T-helper 2 cell treated with Interferon-gamma antibody and Interleukin-4, amounts not matched to agents 100 ng/mL and 5 ng/mL, for 36 hours (primary cell): ENCODE data around the gene MS4A12. TPM values are rescaled to one million over a fixed set of nuclear protein-coding genes. Genes with fewer than 3 reads are reported as not detected.
"Not testable (repeated sequence)": the region's sequence is repeated elsewhere in the genome, so short reads cannot be mapped to it uniquely, and the experiment has no call there.

ENCODE experiments used
- intact Hi-C: fragments of 100-400 bp; cut with micrococcal nuclease; formaldehyde crosslinking; loops from one replicate; pipeline ENCODE4 v1.15.1; 2023
- total RNA-seq: library from RNA; stranded (reverse); gene quantifications from 2 replicates; pipeline ENCODE4 v1.2.3, GENCODE V29; 2022

Gene MS4A12
- total RNA-seq, 1 donor from 2014 or later = not detected

DNA sequence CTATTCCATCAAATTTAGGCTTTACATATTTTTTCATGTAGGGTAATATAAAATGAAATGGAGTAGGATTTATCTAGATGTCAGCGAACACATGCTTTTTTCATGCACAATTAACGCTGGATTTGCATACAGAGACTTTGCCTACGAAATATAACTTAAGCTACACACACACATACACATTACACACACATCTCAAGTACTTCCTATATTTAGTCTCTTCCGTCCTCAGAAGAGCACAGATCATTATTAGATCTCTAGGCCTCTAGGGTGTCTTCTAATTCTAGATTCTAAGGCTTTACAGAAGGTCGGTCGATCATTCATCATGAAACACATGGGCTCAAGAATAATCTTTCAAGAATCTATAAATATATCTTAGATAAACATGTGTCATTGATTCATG is 18.8 kb downstream of the MS4A12 start:
- intact Hi-C loops = no loop called here

GRCh38 chr11:60512651-60513225 is 20.2 kb downstream of the MS4A12 start:
- intact Hi-C loops = no loop called here

- intact Hi-C loops = no loop called here
Measured at GRCh38 chr11:60513496-60514460, 21.2 kb downstream of the MS4A12 start.

DNA sequence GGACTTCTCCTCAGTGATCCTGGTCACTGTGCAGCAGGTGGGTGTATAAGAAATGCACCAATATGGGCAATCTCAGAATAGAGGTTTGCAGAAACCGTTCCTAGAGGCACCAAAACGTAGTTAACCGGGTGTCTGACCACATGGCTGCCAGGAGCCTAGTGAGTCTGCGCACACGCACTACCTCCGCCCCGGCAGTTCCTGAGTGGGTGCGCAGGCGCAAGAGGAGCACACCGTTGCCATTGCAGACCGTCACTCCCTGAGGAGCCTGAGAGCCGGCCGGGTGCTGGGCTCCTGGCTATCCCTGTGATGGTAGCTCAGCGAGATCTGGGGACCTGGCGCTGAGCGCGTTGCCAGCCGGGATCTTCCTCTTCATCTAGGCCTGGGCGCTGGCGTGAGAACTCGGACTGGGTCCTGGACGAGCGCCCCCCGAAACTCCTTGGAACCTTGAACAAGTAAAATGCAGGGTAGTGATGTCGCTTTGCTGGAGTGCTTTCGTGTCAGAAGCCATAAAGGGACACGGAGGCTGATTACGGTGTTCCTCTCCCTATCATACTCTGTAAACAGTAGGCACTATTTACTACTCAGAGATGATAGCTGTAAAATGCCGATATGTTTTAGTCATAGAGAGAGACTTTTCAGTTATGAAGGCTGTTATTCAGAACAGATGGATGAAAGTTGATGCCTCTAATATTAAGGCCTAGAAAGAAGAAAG is 22.7 kb downstream of the MS4A12 start, which contains the start of gene MS4A13:
MS4A13 (plus strand) TSS at position 249 of the 712 bp plus-strand sequence. CDS start 2,692 bp downstream, outside the sequence.
- intact Hi-C loops = no loop called here

- intact Hi-C loops = no loop called here
Measured at GRCh38 chr11:60528465-60528864, 35.9 kb downstream of the MS4A12 start.

GRCh38 chr11:60528934-60529333 is 36.4 kb downstream of the MS4A12 start:
- intact Hi-C loops = no loop called here

GRCh38 chr11:60530454-60531100 is 38.0 kb downstream of the MS4A12 start:
- intact Hi-C loops = no loop called here

DNA sequence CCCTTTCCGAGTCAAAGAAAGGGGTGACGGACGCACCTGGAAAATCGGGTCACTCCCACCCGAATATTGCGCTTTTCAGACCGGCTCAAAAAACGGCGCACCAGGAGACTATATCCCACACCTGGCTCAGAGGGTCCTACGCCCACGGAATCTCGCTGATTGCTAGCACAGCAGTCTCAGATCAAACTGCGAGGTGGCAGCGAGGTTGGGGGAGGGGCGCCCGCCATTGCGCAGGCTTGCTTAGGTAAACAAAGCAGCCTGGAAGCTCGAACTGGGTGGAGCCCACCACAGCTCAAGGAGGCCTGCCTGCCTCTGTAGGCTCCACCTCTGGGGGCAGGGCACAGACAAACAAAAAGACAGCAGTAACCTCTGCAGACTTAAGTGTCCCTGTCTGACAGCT is 39.8 kb downstream of the MS4A12 start:
- intact Hi-C loops = not testable (repeated sequence)

- intact Hi-C loops = not testable (repeated sequence)
Measured at GRCh38 chr11:60538627-60539026, 46.0 kb downstream of the MS4A12 start.

- intact Hi-C loops = no loop called here
Measured at GRCh38 chr11:60544077-60544476, 51.5 kb downstream of the MS4A12 start.

Other genes starting within 250 kb of the MS4A12 start
- 0.16 TPM in 1 of 2 replicates, not detected in the other for gene MS4A4E, start 249.6 kb upstream of the MS4A12 start, total RNA-seq
- gene MS4A4A, start 212.1 kb upstream of the MS4A12 start, total RNA-seq = not detected in 2 replicates
- gene MS4A6E, start 165.5 kb upstream of the MS4A12 start, total RNA-seq = not detected in 2 replicates
- gene MS4A7, start 114.2 kb upstream of the MS4A12 start, total RNA-seq = not detected in 2 replicates
- gene MS4A14, start 96.3 kb upstream of the MS4A12 start, total RNA-seq = not detected in 2 replicates
- not detected in 2 replicates for gene MS4A5, start 63.2 kb upstream of the MS4A12 start, total RNA-seq
- 0.27 TPM in 1 of 2 replicates, not detected in the other for gene MS4A1, start 36.9 kb upstream of the MS4A12 start, total RNA-seq
- gene MS4A13, start 22.6 kb downstream of the MS4A12 start, total RNA-seq = not detected in 2 replicates
- gene MS4A8, start 206.8 kb downstream of the MS4A12 start, total RNA-seq = not detected in 2 replicates
- not detected in 2 replicates for gene MS4A18, start 231.9 kb downstream of the MS4A12 start, total RNA-seq